ENCODE measurements around the gene SLC1A2.
A peak's percentile ranks its signal among the peaks of the same experiment; 100 is the strongest.

Gene SLC1A2

DNA sequence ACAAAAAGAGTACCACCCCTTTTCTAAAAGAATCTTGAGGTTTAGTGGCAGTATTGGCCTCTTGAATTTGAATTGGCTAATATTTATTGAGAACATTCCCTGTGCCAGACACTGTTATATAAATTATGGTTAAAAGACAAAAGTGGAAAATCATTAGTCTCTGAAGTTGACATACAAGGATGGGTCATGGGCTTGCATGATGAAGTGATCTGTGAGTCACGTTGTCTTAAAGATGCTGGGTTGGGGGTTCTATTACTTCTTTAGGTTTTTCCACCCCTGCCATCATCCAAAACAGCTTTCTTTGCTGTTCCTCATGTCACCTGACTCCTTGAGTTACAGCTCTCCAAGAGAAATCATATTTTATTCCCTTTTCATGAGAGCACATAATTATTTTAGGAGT is 195.4 kb downstream of the SLC1A2 start:
- DNase-seq (ENCODE audit: low spot score), result no peak

DNA sequence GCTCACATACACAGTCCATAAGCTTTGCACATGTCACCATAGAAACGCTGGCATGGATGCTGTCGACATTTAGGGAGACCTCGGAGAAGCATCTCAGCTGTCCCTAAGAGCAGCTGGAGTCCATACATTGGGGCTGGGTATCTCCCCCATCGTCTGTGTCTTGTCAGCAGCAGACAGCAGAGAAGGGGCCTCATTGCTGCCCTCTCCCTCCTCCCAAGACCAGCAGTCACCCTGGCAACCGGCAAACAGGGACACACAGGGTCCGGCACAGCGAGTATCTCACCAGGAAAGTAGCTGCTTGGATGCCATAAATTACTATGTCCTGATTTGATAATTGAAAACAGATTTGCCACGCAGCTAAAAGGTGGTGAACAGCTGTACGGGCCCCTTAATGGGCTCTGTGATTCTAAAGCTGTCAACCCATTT is 196.0 kb downstream of the SLC1A2 start:
- no peak for DNase-seq (ENCODE audit: low spot score)

GRCh38 chr11:35218956-35219355 is 200.4 kb downstream of the SLC1A2 start:
- DNase-seq (ENCODE audit: low spot score), result no peak

- DNase-seq (ENCODE audit: low spot score), result no peak
Measured at GRCh38 chr11:35216962-35217678, 202.2 kb downstream of the SLC1A2 start.

GRCh38 chr11:35215945-35216344 is 203.4 kb downstream of the SLC1A2 start:
- no peak for DNase-seq (ENCODE audit: low spot score)

DNA sequence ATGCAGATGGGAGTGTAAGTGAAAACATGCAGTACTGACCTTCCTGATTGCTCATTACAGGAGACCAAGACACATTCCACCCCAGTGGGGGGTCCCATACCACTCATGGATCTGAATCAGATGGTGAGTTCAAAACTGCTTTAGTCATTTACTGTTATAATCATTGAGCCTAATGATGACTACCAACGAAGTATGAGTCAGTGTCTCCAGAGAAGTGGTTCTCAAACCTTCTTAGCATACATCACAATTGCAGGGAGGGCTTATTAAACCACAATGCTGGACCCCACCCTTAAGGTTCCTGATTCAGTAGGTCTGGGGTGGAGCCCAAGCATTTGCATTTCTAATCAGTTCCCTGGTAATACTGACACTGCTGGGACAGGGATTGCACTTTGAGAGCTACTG is 204.6 kb downstream of the SLC1A2 start:
- DNase-seq (ENCODE audit: low spot score), result peak; percentile 84

DNA sequence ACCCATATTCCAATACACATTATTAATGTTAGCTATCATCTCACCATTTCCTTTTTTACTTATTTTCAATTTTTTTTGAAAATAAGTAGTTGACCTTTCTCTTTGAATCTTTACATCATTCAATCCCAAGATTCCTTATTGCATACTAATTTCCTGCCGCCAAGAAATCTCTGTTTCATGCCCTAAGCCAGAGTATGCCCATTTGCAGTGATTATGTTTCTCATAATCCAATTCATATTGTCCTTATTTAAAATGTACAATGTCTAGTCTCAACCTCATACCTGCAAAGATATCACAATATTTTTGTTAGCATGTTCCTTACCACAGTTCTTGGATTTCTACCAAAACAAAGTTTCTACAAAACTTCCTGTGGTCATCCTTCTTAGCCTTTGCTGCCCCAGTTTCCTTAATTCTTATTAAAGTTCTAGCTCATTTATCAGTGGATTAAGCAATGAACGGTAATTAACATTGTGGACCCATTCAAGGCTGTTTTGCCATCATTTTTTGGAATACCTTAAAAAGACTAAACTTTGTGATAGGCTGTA is 205.1 kb downstream of the SLC1A2 start:
- no peak for DNase-seq (ENCODE audit: low spot score)

DNA sequence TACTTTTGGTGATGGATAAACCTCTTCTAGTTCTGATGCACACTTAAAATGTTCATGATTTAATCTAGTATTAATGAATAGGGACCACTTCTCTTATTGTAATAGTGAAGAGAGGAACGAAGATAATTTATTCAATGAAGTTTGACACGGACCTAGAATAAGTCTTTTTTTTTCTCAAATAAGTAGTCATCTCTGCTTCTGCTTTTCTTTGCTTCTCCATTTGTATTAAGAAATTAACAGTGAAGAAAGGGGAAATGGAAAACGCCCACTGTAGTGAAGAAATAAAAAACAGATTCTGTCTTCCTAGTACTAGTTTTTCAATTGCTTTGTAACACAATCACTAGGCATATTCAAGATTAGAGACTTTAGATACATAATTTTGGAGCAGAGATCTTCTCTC is 207.4 kb downstream of the SLC1A2 start:
- no peak for DNase-seq (ENCODE audit: low spot score)

DNA sequence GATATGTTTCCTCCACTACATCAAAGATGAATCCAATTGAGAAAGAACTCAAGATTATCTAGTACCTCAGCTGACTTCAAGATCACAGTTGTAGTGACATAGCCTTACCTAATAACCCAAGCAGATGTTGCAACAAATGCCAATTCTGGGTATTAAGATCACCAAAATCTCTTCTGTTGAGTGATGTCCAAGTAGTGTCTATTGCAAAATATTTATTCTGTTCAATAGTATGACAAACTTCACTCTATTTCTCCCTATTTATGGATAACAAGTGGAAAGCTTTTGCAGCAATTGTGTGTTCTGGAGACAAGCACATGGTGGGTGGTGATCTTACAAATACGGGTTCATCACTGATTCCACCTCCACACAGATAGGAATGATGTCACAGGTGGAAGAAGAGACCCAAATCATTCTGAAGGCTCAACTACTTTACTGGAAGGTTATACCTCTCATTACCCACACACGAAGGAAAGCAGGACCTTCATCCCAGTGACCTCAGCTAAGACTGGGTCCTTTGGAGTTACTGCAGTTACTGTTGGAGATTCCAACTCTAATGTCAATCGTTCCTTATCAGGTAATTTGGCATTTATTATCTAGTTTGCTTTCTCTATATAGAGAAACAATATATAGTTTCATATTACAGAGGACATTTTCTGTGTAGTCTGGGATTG is 208.3 kb downstream of the SLC1A2 start:
- DNase-seq (ENCODE audit: low spot score), result no peak

GRCh38 chr11:35208795-35209194 is 210.6 kb downstream of the SLC1A2 start:
- no peak for DNase-seq (ENCODE audit: low spot score)

GRCh38 chr11:35207471-35208403 is 211.6 kb downstream of the SLC1A2 start:
- DNase-seq (ENCODE audit: low spot score), result no peak

DNA sequence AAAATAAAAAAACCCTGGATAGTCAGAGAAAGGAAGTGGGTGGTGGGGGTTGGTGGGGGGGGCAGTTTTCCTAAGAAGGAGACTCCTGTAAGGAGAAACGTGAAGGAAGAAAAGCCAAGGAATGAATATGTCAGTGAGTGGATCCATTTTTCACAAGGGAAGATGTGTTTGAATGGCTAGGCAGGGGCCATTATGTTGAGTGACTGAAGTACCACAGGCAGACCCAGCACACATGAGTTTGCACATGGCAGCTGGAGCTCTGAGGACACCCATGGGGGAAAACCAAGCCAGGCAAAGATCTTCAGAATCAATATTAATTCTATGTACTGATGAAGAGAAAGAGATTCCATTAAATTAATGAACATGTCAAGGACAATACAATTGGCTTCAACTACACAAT is 212.7 kb downstream of the SLC1A2 start:
- no peak for DNase-seq (ENCODE audit: low spot score)

DNA sequence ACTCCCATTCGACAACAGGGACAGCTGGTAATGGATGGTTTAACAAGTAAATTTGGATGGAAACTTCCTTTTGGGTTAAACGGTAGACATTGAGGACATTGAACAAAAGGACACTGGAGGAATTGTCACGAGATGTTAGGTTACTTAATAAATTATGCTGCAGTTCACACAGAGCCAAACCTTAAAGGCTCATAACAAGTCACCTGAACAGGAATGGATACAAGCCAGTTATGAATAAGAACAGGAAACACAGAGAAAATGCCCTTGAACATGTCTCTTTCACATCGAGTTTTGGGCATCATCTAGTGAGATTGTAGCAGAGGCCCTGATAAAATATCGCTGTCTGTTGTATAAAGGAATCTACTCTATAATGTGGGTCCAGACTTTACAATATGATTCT is 214.7 kb downstream of the SLC1A2 start:
- no peak for DNase-seq (ENCODE audit: low spot score)

All from RKO (cell line).